Vagina (tissue), 2 donors: ENCODE results near the gene CCDC27.

Experiments used
- POLR2A ChIP-seq, 2 donors: fragments of 450-650 bp; IDR thresholded peaks; one replicate each; pipeline ENCODE4 v1.6.1; 2017; ENCODE audit warnings: antibody characterized with exemption in 2 of 2, mild to moderate bottlenecking in 2 of 2, moderate library complexity in 2 of 2
- POLR2AphosphoS5 ChIP-seq, 2 donors: sonication (generic); formaldehyde crosslinking; IDR thresholded peaks; one replicate each; pipeline ENCODE4 v1.9.0; 2017; ENCODE audit warnings: antibody characterized with exemption in 2 of 2, mild to moderate bottlenecking in 2 of 2, low read depth in 1 of 2; ENCODE audit not compliant: insufficient read depth in 1 of 2
- TF ChIP-seq, protein P1 (sequence below), 3 experiments: fragments of 450-650 bp in 2 of 3; fragments of 200-600 bp in 1 of 3; sonication (generic) in 1 of 3; IDR thresholded peaks; one replicate each; pipeline ENCODE4 v1.5.1; 2017 to 2019; ENCODE audit warnings: antibody characterized with exemption in 3 of 3, mild to moderate bottlenecking in 2 of 3, moderate library complexity in 2 of 3

DNA sequence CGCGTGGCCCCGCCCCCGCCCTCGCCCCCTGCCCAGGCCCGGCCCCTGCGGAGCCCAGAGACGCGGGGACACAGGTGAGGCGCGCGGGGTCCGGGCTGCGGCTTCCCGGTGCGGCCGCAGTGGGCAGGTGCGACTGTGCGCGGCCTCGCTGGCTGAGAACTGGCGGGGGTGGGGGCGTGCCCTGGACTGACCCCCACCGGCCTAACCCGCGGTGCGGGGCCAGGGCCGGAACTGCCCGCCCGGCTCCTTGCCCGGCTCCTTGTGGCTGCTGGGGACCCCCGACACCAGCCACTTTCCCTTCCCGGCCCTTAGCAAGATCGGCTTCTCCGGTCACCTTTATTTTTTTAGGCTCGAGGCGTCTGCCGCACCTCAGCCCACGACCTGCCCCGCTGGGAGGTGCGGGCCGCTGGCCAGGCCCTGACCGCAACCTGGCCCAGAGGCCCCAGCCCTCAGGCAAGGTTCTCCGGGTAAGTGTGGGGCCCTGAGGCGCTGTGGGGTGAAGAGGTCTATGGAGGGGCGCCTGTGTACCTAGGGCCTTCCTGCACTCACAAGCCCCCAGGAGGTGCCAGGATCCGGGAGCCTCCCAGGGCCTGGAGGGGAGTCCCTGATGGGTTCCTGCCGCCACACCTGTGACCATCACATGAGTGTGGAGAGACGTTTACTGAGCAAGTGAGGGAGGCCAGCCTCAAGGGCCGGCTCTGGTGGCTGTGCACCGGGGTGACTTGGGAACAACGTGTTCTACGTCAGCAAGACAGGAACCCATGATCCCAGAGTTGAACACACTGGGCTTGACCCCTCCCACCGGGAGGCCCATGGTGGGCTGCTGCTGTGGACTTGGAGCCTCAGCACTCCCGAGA, 20.7 kb downstream of the CCDC27 start, which contains the start of gene SMIM1:
- TF ChIP-seq, protein P1, sequence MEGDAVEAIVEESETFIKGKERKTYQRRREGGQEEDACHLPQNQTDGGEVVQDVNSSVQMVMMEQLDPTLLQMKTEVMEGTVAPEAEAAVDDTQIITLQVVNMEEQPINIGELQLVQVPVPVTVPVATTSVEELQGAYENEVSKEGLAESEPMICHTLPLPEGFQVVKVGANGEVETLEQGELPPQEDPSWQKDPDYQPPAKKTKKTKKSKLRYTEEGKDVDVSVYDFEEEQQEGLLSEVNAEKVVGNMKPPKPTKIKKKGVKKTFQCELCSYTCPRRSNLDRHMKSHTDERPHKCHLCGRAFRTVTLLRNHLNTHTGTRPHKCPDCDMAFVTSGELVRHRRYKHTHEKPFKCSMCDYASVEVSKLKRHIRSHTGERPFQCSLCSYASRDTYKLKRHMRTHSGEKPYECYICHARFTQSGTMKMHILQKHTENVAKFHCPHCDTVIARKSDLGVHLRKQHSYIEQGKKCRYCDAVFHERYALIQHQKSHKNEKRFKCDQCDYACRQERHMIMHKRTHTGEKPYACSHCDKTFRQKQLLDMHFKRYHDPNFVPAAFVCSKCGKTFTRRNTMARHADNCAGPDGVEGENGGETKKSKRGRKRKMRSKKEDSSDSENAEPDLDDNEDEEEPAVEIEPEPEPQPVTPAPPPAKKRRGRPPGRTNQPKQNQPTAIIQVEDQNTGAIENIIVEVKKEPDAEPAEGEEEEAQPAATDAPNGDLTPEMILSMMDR (IDR thresholded peaks at IDR 0.05), result no peak
- TF ChIP-seq POLR2A (IDR thresholded peaks at IDR 0.05), result no peak
- peak in 1 of 2 donors; percentile 27 for TF ChIP-seq POLR2AphosphoS5 (IDR thresholded peaks at IDR 0.05; ENCODE audit: insufficient read depth in 1 of 2, low read depth in 1 of 2)
